H1 (cell line): ENCODE results near the gene SLC7A10. TPM values are rescaled to one million over a fixed set of nuclear protein-coding genes. Genes with fewer than 3 reads are reported as not detected.

ENCODE experiments used
- CTCF ChIA-PET: fragments of 300-600 bp; sonication (Branson Sonifier 250); formaldehyde crosslinking; loops from one replicate; lab custom pipeline; 2021; ENCODE audit not compliant: partially characterized antibody; lab: Charles Lee
- POLR2A ChIA-PET: fragments of 300-600 bp; sonication (Branson Sonifier 250); formaldehyde crosslinking; loops from one replicate; lab custom pipeline; 2021; ENCODE audit warnings: inconsistent platforms; ENCODE audit not compliant: partially characterized antibody; lab: Charles Lee
- DNase-seq, 2 experiments: peaks; one replicate each; pipeline versions ENCODE4 v3.0.0 to v3.0.0-alpha.2; 2010 to 2022; ENCODE audit warnings: low spot score in 2 of 2, low read depth in 1 of 2, mixed read lengths in 1 of 2
- FAIRE-seq: peaks from 2 replicates; lab custom pipeline; 2011; peaks lifted over from hg19 to GRCh38; lab: Jason Lieb, UNC
- H2AFZ ChIP-seq: 2 replicates; pipeline ENCODE4 v1.8.1; 2012; ENCODE audit warnings: low read length, inconsistent platforms
- H2AK5ac ChIP-seq: 2 replicates; pipeline ENCODE4 v1.6.1; 2013; ENCODE audit warnings: low read depth, low read length
- H2BK120ac ChIP-seq: replicated peaks from 2 replicates; pipeline ENCODE3; 2013; ENCODE audit warnings: low read depth, low read length, inconsistent platforms
- H2BK12ac ChIP-seq: 2 replicates; pipeline ENCODE4 v1.6.1; 2013; ENCODE audit warnings: low read depth, low read length
- H2BK15ac ChIP-seq: 2 replicates; pipeline ENCODE4 v1.6.1; 2013; ENCODE audit warnings: low read length
- H2BK20ac ChIP-seq: 2 replicates; pipeline ENCODE4 v1.6.1; 2013; ENCODE audit warnings: low read length
- H2BK5ac ChIP-seq: 2 replicates; pipeline ENCODE4 v1.6.1; 2013; ENCODE audit warnings: low read depth, low read length
- H3K14ac ChIP-seq: 2 replicates; pipeline ENCODE4 v1.6.1; 2013; ENCODE audit warnings: inconsistent platforms; ENCODE audit not compliant: insufficient read length
- H3K18ac ChIP-seq: 2 replicates; pipeline ENCODE4 v1.6.1; 2013; ENCODE audit warnings: low read length; ENCODE audit errors: extremely low read depth
- H3K23ac ChIP-seq: 2 replicates; pipeline ENCODE4 v1.6.1; 2013; ENCODE audit warnings: inconsistent platforms; ENCODE audit not compliant: insufficient read length
- H3K23me2 ChIP-seq: 2 replicates; pipeline ENCODE4 v1.6.1; 2013; ENCODE audit warnings: low read depth, low read length
- H3K27ac ChIP-seq: 2 replicates; pipeline ENCODE4 v1.6.1; 2011; ENCODE audit warnings: low read depth, low read length, inconsistent platforms
- H3K27me3 ChIP-seq, 4 experiments: replicated peaks in 1 of 4; 1 replicate in 1 of 4; 2 replicates in 3 of 4; pipeline versions ENCODE4 v1.6.1 to v1.8.1; 2011 to 2013; ENCODE audit warnings: low read length in 3 of 4, mild to moderate bottlenecking in 3 of 4, inconsistent platforms in 2 of 4, mixed read lengths in 2 of 4, moderate library complexity in 1 of 4; ENCODE audit not compliant: control insufficient read depth in 3 of 4, insufficient read depth in 3 of 4; ENCODE audit errors: extremely low read depth in 1 of 4
- H3K36me3 ChIP-seq, 4 experiments: 2 replicates each; pipeline versions ENCODE4 v1.6.1 to v1.8.1; 2011 to 2013; ENCODE audit warnings: mild to moderate bottlenecking in 4 of 4, low read length in 3 of 4, moderate library complexity in 2 of 4, control low read depth in 1 of 4, inconsistent platforms in 1 of 4; ENCODE audit not compliant: insufficient read depth in 4 of 4, control insufficient read depth in 2 of 4
- H3K4ac ChIP-seq: replicated peaks from 2 replicates; pipeline ENCODE3; 2013; ENCODE audit warnings: low read length, low read depth, mixed read lengths, inconsistent platforms; ENCODE audit not compliant: insufficient read length
- H3K4me1 ChIP-seq, 4 experiments: replicated peaks in 1 of 4; 1 replicate in 1 of 4; 2 replicates in 3 of 4; pipeline versions ENCODE4 v1.6.1 to v1.8.1; 2011 to 2013; ENCODE audit warnings: low read length in 3 of 4, inconsistent platforms in 2 of 4, mixed read lengths in 1 of 4; ENCODE audit not compliant: insufficient read depth in 4 of 4, control insufficient read depth in 3 of 4
- H3K4me2 ChIP-seq, 2 experiments: 2 replicates each; pipeline versions ENCODE4 v1.6.1 to v1.8.1; 2011 to 2013; ENCODE audit warnings: low read depth in 2 of 2, low read length in 2 of 2, control low read depth in 1 of 2, inconsistent platforms in 1 of 2, mild to moderate bottlenecking in 1 of 2; ENCODE audit not compliant: insufficient read depth in 1 of 2
- H3K4me3 ChIP-seq, 4 experiments: fragments of 200-600, 300-600 bp in 1 of 4; sonication (generic), shearing (Covaris generic), sonication (Bioruptor Twin) in 1 of 4; 2 replicates each; pipeline versions ENCODE4 v1.5.1 to v1.8.1; 2011 to 2016; ENCODE audit warnings: low read length in 4 of 4, low read depth in 3 of 4, control low read depth in 2 of 4, inconsistent platforms in 2 of 4, mild to moderate bottlenecking in 2 of 4, mixed read lengths in 1 of 4, moderate library complexity in 1 of 4; ENCODE audit not compliant: insufficient read depth in 2 of 4; ENCODE audit errors: extremely low read depth in 1 of 4
- H3K56ac ChIP-seq: replicated peaks from 2 replicates; pipeline ENCODE3; 2013; ENCODE audit warnings: low read depth, mild to moderate bottlenecking, mixed read lengths, low read length, inconsistent platforms; ENCODE audit not compliant: insufficient read length
- H3K79me1 ChIP-seq: 2 replicates; pipeline ENCODE4 v1.6.1; 2013; ENCODE audit warnings: low read depth, low read length, control low read depth
- H3K79me2 ChIP-seq, 2 experiments: 2 replicates each; pipeline versions ENCODE4 v1.6.1 to v1.8.1; 2012 to 2013; ENCODE audit warnings: low read length in 2 of 2, mild to moderate bottlenecking in 2 of 2, inconsistent platforms in 1 of 2; ENCODE audit not compliant: insufficient read depth in 2 of 2, control insufficient read depth in 1 of 2
- H3K9ac ChIP-seq, 4 experiments: replicated peaks in 1 of 4; 1 replicate in 1 of 4; 2 replicates in 3 of 4; pipeline versions ENCODE4 v1.6.1 to v1.8.1; 2011 to 2013; ENCODE audit warnings: low read depth in 3 of 4, low read length in 3 of 4, control low read depth in 2 of 4, mild to moderate bottlenecking in 2 of 4, moderate library complexity in 2 of 4, inconsistent platforms in 1 of 4; ENCODE audit errors: extremely low read depth in 1 of 4
- H3K9me3 ChIP-seq, 2 experiments: 2 replicates each; pipeline versions ENCODE4 v1.6.1 to v1.8.1; 2012 to 2013; ENCODE audit warnings: mild to moderate bottlenecking in 2 of 2, moderate library complexity in 2 of 2, control low read depth in 1 of 2, inconsistent platforms in 1 of 2, low read depth in 1 of 2, low read length in 1 of 2, mixed read lengths in 1 of 2; ENCODE audit not compliant: insufficient read depth in 2 of 2
- H4K20me1 ChIP-seq, 2 experiments: replicated peaks in 1 of 2; 2 replicates each; pipeline versions ENCODE3 to v1.8.1; 2011 to 2013; ENCODE audit warnings: inconsistent platforms in 2 of 2, low read length in 2 of 2, mild to moderate bottlenecking in 1 of 2; ENCODE audit not compliant: insufficient read depth in 2 of 2, control insufficient read depth in 1 of 2
- H4K5ac ChIP-seq: 2 replicates; pipeline ENCODE4 v1.6.1; 2013; ENCODE audit warnings: low read length, low read depth, mixed read lengths, inconsistent platforms; ENCODE audit not compliant: insufficient read length
- H4K8ac ChIP-seq: 2 replicates; pipeline ENCODE4 v1.8.0; 2013; ENCODE audit warnings: mild to moderate bottlenecking, moderate library complexity, low read length, inconsistent platforms; ENCODE audit not compliant: insufficient read depth; ENCODE audit errors: extremely low read depth
- H4K91ac ChIP-seq: replicated peaks from 2 replicates; pipeline ENCODE3; 2013; ENCODE audit warnings: low read length, mixed read lengths, inconsistent platforms; ENCODE audit not compliant: insufficient read length
- ATF2 ChIP-seq: IDR thresholded peaks from 2 replicates; pipeline ENCODE4 v1.6.1; 2012; ENCODE audit warnings: low read length, inconsistent platforms
- CEBPB ChIP-seq: IDR thresholded peaks from 2 replicates; pipeline ENCODE4 v1.6.1; 2012; ENCODE audit warnings: low read depth, low read length
- FOSL1 ChIP-seq: IDR thresholded peaks from 2 replicates; pipeline ENCODE4 v1.6.1; 2011; ENCODE audit warnings: mild to moderate bottlenecking, low read depth, low read length, moderate library complexity; ENCODE audit not compliant: insufficient read depth
- JUN ChIP-seq: IDR thresholded peaks from 2 replicates; pipeline ENCODE4 v1.6.1; 2011; ENCODE audit warnings: low read depth, mild to moderate bottlenecking, improper control_type of control experiment, low read length
- MAFK ChIP-seq: IDR thresholded peaks from 2 replicates; pipeline ENCODE4 v1.6.1; 2012; ENCODE audit warnings: low read depth, mild to moderate bottlenecking, improper control_type of control experiment, low read length
- NANOG ChIP-seq: IDR thresholded peaks from 2 replicates; pipeline ENCODE4 v1.6.1; 2011; ENCODE audit warnings: low read length, low read depth, mild to moderate bottlenecking, inconsistent platforms; ENCODE audit not compliant: insufficient read depth, poor library complexity, severe bottlenecking
- POLR2A ChIP-seq, 2 experiments: IDR thresholded peaks; 1 replicate in 1 of 2; 2 replicates in 1 of 2; pipeline ENCODE4 v1.6.1; 2011; ENCODE audit warnings: low read depth in 2 of 2, low read length in 2 of 2, mild to moderate bottlenecking in 2 of 2; ENCODE audit errors: control extremely low read depth in 1 of 2
- POLR2AphosphoS5 ChIP-seq: IDR thresholded peaks from 2 replicates; pipeline ENCODE4 v1.6.1; 2011; ENCODE audit warnings: low read depth, low read length
- SIX5 ChIP-seq: IDR thresholded peaks from 2 replicates; pipeline ENCODE4 v1.6.1; 2011; ENCODE audit warnings: mild to moderate bottlenecking, low read depth, low read length
- TAF1 ChIP-seq: IDR thresholded peaks from 2 replicates; pipeline ENCODE4 v1.6.1; 2011; ENCODE audit warnings: mild to moderate bottlenecking, low read depth, low read length
- TAF7 ChIP-seq: optimal IDR thresholded peaks from 2 replicates; pipeline ENCODE3; 2011; ENCODE audit warnings: low read depth, mild to moderate bottlenecking, inconsistent platforms, low read length, moderate library complexity, borderline replicate concordance
- WGBS, 2 experiments: shearing (Covaris generic) in 1 of 2; methylation state at CpG; one replicate each; pipeline versions ENCODE4 v1.1.6 to v1.1.7; 2013 to 2015; ENCODE audit warnings: low lambda C conversion rate in 2 of 2, mixed read lengths in 2 of 2, inconsistent platforms in 1 of 2, low coverage in 1 of 2, missing lambda C conversion rate in 1 of 2; ENCODE audit not compliant: insufficient replicate concordance in 2 of 2, insufficient coverage in 1 of 2, insufficient read length in 1 of 2; ENCODE audit errors: extremely low coverage in 1 of 2, missing lambda C conversion rate in 1 of 2; 5-methylcytosine and 5-hydroxymethylcytosine counted together
- polyA plus RNA-seq, 7 experiments: library from polyadenylated mRNA; depleted of rRNA in 3 of 7; stranded (reverse) in 5 of 7; unstranded in 2 of 7; fragments of >200 nt in 5 of 7; fragments of 200-250 nt in 2 of 7; gene quantifications; 1 replicate in 5 of 7; 2 replicates in 1 of 7; 4 replicates in 1 of 7; pipeline versions ENCODE4 v1.2.1 to v1.2.3, GENCODE V29; 2011 to 2013; ENCODE audit warnings: missing spikeins in 2 of 7, mixed read lengths in 2 of 7
- total RNA-seq: library from RNA; stranded (reverse); fragmentation: NEBNext Ultra II Directional; extraction: Animal tissue kit (Norgen Biotek cat#: 25700); gene quantifications from 2 replicates; pipeline ENCODE4 v1.2.1, GENCODE V29; 2021

Gene SLC7A10
- total and polyA plus RNA-seq, 2 of the 8 experiments (the other 6 are each of a cell fraction or from before 2014, with no cell fraction given): 3.7 to 7.1 TPM

- H3K79me1 ChIP-seq: no peaks in the 10 kb centered on the region
- ChIA-PET CTCF (interaction anchor here (0.5 to 3.6 kb wide), 7 partner anchors 8 to 956 kb away, joined by 3 to 23 read pairs (median 4); no protein-coding TSS in a partner anchor), POLR2A (interaction anchor here (1.2 to 2.0 kb wide), 3 partner anchors 9 to 113 kb away, joined by 3 to 8 read pairs (median 3); no protein-coding TSS in a partner anchor)
- H2BK12ac ChIP-seq: 0 out of 2 replicates have a peak overlapping the region, but pooled peaks have one; percentile 50
- H3K4me3 ChIP-seq: no peak overlapping the region
- no peaks in the 10 kb centered on the region for H3K27me3 ChIP-seq
- no peaks in the 10 kb centered on the region for H3K9me3 ChIP-seq
- peak overlapping the region; percentile 71; the same call in 1 of the 2 replicates for H3K18ac ChIP-seq
- DNase-seq (no peak), FAIRE-seq (no peak)
- 0 out of 2 replicates have a peak overlapping the region, but pooled peaks have one; percentile 30 for H2BK5ac ChIP-seq
- H3K4me1 ChIP-seq: peaks cover 0 to 7% (median 0%) of the 10 kb centered on the region in 4 experiments; a peak in 1 of 7 replicates
- H3K79me2 ChIP-seq: no peaks in the 10 kb centered on the region
- 0 out of 2 replicates have a peak overlapping the region, but pooled peaks have one; percentile 29 for H2BK15ac ChIP-seq
- H3K4me2 ChIP-seq: no peak overlapping the region
- H4K91ac ChIP-seq: no peak overlapping the region
- H3K36me3 ChIP-seq: no peaks in the 10 kb centered on the region
- peak overlapping the region; percentile 43 for H2BK120ac ChIP-seq
- no peak overlapping the region for H3K14ac ChIP-seq
- no peak overlapping the region for H4K5ac ChIP-seq
- WGBS, 2 experiments: 82% methylated on average over 14 of the region's 14 CpGs; no CpG with 5 or more reads in 1 of the 2 experiments
- H3K9ac ChIP-seq: no peak overlapping the region
- no peak overlapping the region for H2AK5ac ChIP-seq
- H4K20me1 ChIP-seq: no peaks in the 10 kb centered on the region
- no peak overlapping the region for H3K56ac ChIP-seq
- H2AFZ ChIP-seq: peak overlapping the region; percentile 12; the same call in 1 of the 2 replicates
- no peak overlapping the region for H3K27ac ChIP-seq
- H3K4ac ChIP-seq: peak overlapping the region; percentile 38
- peak overlapping the region; percentile 9; the same call in 1 of the 2 replicates for H4K8ac ChIP-seq
- H3K23me2 ChIP-seq: no peaks in the 10 kb centered on the region
- H2BK20ac ChIP-seq: no peak overlapping the region
- no peak overlapping the region for H3K23ac ChIP-seq
- TF ChIP-seq TAF7 (no peak), FOSL1 (no peak), NANOG (no peak), MAFK (no peak), POLR2AphosphoS5 (no peak), POLR2A (IDR thresholded peaks at IDR 0.05; ENCODE audit: control extremely low read depth in 1 of 2, low read depth in 2 of 2, low read length in 2 of 2) (no peak), TAF1 (no peak), ATF2 (no peak), JUN (no peak), SIX5 (no peak), CEBPB (no peak)
Measured at GRCh38 chr19:33261511-33262189, 36.0 kb upstream of the SLC7A10 start.
